HCT116 (cell line): ENCODE data around the gene ARFGAP3. TPM values are rescaled to one million over a fixed set of nuclear protein-coding genes. Genes with fewer than 3 reads are reported as not detected.

Source experiments
- ATAC-seq: fragments of 200-7000 bp; cut with Tn5 transposase; 2 replicates; pipeline ENCODE4 v1.9.1; 2020; ENCODE audit warnings: mild to moderate bottlenecking, moderate library complexity
- BruUV-seq: library from RNA; stranded (reverse); fragments of 400-500 nt; replicated peaks from 2 replicates; lab custom pipeline; 2021; lab: Mats Ljungman, UMichigan
- CTCF ChIA-PET: fragments of 300-600 bp; sonication (Branson Sonifier 250); formaldehyde crosslinking; loops from one replicate; lab custom pipeline; 2021; ENCODE audit warnings: antibody characterized with exemption; lab: Charles Lee
- POLR2A ChIA-PET: fragments of 300-600, 350-600 bp; sonication (Branson Sonifier 250); formaldehyde crosslinking; loops from one replicate; lab custom pipeline; 2021; ENCODE audit warnings: antibody characterized with exemption; lab: Charles Lee
- RAD21 ChIA-PET, 2 experiments: fragments of 300-600 bp; sonication (Branson Sonifier 250); formaldehyde crosslinking; loops; one replicate each; lab custom pipeline; 2023; ENCODE audit warnings: low total read pairs in 2 of 2; ENCODE audit not compliant: uncharacterized antibody in 2 of 2, unreplicated experiment in 2 of 2, low non-redundant PET in 1 of 2; lab: Charles Lee
- DNase-seq: peaks from one replicate; pipeline ENCODE4 v3.0.0-alpha.2; 2010; ENCODE audit warnings: low read depth, low spot score
- H2AFZ ChIP-seq: fragments of 200-600 bp; shearing (Covaris generic), sonication (generic); 2 replicates; pipeline ENCODE4 v1.6.1; 2017; ENCODE audit warnings: low read depth, mixed run types, mixed read lengths, antibody characterized with exemption, low read length; ENCODE audit not compliant: poor library complexity, severe bottlenecking
- H3K27ac ChIP-seq: 2 replicates; pipeline ENCODE4 v1.5.1; 2012; ENCODE audit warnings: low read depth, low read length
- H3K27me3 ChIP-seq: fragments of 200-600 bp; sonication (generic); 2 replicates; pipeline ENCODE4 v1.6.1; 2016; ENCODE audit warnings: mixed run types, low read length, mixed read lengths; ENCODE audit not compliant: insufficient read depth
- H3K36me3 ChIP-seq, 2 experiments: fragments of 200-500 bp in 1 of 2; fragments of 200-600 bp in 1 of 2; sonication (Bioruptor generic) in 1 of 2; sonication (generic) in 1 of 2; 2 replicates each; pipeline versions ENCODE4 v1.5.1 to v1.6.1; 2014 to 2016; ENCODE audit warnings: low read length in 2 of 2, inconsistent platforms in 1 of 2, mixed read lengths in 1 of 2, mixed run types in 1 of 2; ENCODE audit not compliant: insufficient read depth in 2 of 2, control insufficient read depth in 1 of 2
- H3K4me1 ChIP-seq, 2 experiments: fragments of 200-600 bp in 1 of 2; sonication (generic) in 1 of 2; 2 replicates each; pipeline versions ENCODE4 v1.5.1 to v1.6.1; 2012 to 2017; ENCODE audit warnings: low read length in 2 of 2, inconsistent platforms in 1 of 2, mild to moderate bottlenecking in 1 of 2, mixed read lengths in 1 of 2, mixed run types in 1 of 2, moderate library complexity in 1 of 2; ENCODE audit not compliant: insufficient read depth in 2 of 2, control insufficient read depth in 1 of 2
- H3K4me2 ChIP-seq: fragments of 200-600 bp; sonication (generic); 2 replicates; pipeline ENCODE4 v1.6.1; 2017; ENCODE audit warnings: mixed run types, low read length, mixed read lengths
- H3K4me3 ChIP-seq, 2 experiments: fragments of 200-600 bp in 1 of 2; sonication (generic) in 1 of 2; replicated peaks in 1 of 2; 2 replicates each; pipeline ENCODE4 v1.5.1; 2011 to 2016; ENCODE audit warnings: low read length in 2 of 2, control low read depth in 1 of 2, low read depth in 1 of 2, mild to moderate bottlenecking in 1 of 2, mixed read lengths in 1 of 2, mixed run types in 1 of 2
- H3K79me2 ChIP-seq: fragments of 200-600 bp; sonication (generic); 2 replicates; pipeline ENCODE4 v1.6.1; 2017; ENCODE audit warnings: mild to moderate bottlenecking, mixed run types, low read length, moderate library complexity, mixed read lengths; ENCODE audit not compliant: insufficient read depth
- H3K9ac ChIP-seq: fragments of 200-600 bp; sonication (generic); 2 replicates; pipeline ENCODE4 v1.6.1; 2016; ENCODE audit warnings: low read length, mixed read lengths
- H3K9me2 ChIP-seq: fragments of 200-600 bp; sonication (generic), shearing (Covaris generic); 2 replicates; pipeline ENCODE4 v1.6.1; 2017; ENCODE audit warnings: mixed run types, mild to moderate bottlenecking, moderate library complexity; ENCODE audit not compliant: insufficient read depth
- H3K9me3 ChIP-seq, 2 experiments: fragments of 200-500 bp in 1 of 2; fragments of 200-600 bp in 1 of 2; sonication (Bioruptor generic) in 1 of 2; sonication (generic) in 1 of 2; 2 replicates each; pipeline ENCODE4 v1.6.1; 2014 to 2017; ENCODE audit warnings: low read length in 2 of 2, mixed read lengths in 2 of 2, inconsistent platforms in 1 of 2, low read depth in 1 of 2, mild to moderate bottlenecking in 1 of 2, mixed run types in 1 of 2, moderate library complexity in 1 of 2; ENCODE audit not compliant: control insufficient read depth in 1 of 2, insufficient read depth in 1 of 2
- H4K20me1 ChIP-seq: fragments of 200-600 bp; sonication (generic), shearing (Covaris generic); 2 replicates; pipeline ENCODE4 v1.6.1; 2017; ENCODE audit warnings: mixed run types, mild to moderate bottlenecking, moderate library complexity; ENCODE audit not compliant: insufficient read depth
- CBX3 ChIP-seq: IDR thresholded peaks from 2 replicates; pipeline ENCODE4 v1.6.1; 2012; ENCODE audit warnings: low read depth
- CEBPB ChIP-seq: IDR thresholded peaks from 2 replicates; pipeline ENCODE4 v1.6.1; 2012; ENCODE audit warnings: low read depth
- EGR1 ChIP-seq: IDR thresholded peaks from 2 replicates; pipeline ENCODE4 v1.6.1; 2012; ENCODE audit warnings: low read depth
- ELF1 ChIP-seq: IDR thresholded peaks from 2 replicates; pipeline ENCODE4 v1.6.1; 2012; ENCODE audit warnings: low read depth, borderline replicate concordance
- FOSL1 ChIP-seq: IDR thresholded peaks from 2 replicates; pipeline ENCODE4 v1.6.1; 2012; ENCODE audit warnings: low read depth
- MAX ChIP-seq: IDR thresholded peaks from 2 replicates; pipeline ENCODE4 v1.6.1; 2012
- POLR2A ChIP-seq: IDR thresholded peaks from 2 replicates; pipeline ENCODE4 v1.7.0; 2011; ENCODE audit warnings: borderline replicate concordance; ENCODE audit not compliant: insufficient read depth, insufficient read length; ENCODE audit errors: extremely low read depth
- POLR2AphosphoS5 ChIP-seq: IDR thresholded peaks from 2 replicates; pipeline ENCODE4 v1.6.1; 2011; ENCODE audit warnings: mild to moderate bottlenecking, low read depth, low read length, moderate library complexity
- REST ChIP-seq: IDR thresholded peaks from 2 replicates; pipeline ENCODE4 v1.6.1; 2012; ENCODE audit warnings: low read depth
- SP1 ChIP-seq: IDR thresholded peaks from 2 replicates; pipeline ENCODE4 v1.6.1; 2012; ENCODE audit warnings: low read depth
- SRF ChIP-seq: IDR thresholded peaks from 2 replicates; pipeline ENCODE4 v1.6.1; 2012; ENCODE audit warnings: low read depth
- YY1 ChIP-seq: IDR thresholded peaks from 2 replicates; pipeline ENCODE4 v1.6.1; 2011; ENCODE audit warnings: low read length, low read depth, moderate library complexity, mild to moderate bottlenecking; ENCODE audit not compliant: insufficient replicate concordance; ENCODE audit errors: extremely low read depth
- ZBTB33 ChIP-seq: IDR thresholded peaks from 2 replicates; pipeline ENCODE4 v1.6.1; 2011; ENCODE audit warnings: mild to moderate bottlenecking, low read length, moderate library complexity; ENCODE audit not compliant: insufficient replicate concordance; ENCODE audit errors: extremely low read depth
- ZFX ChIP-seq: fragments of 450-650 bp; IDR thresholded peaks from 2 replicates; pipeline ENCODE4 v1.6.1; 2017
- intact Hi-C: fragments of 100-400 bp; cut with micrococcal nuclease; formaldehyde crosslinking; loops from 2 replicates; pipeline ENCODE4 v1.10.0; 2022
- total RNA-seq: library from RNA; stranded (reverse); gene quantifications from one replicate; pipeline ENCODE4 v1.2.1, GENCODE V29; 2021; ENCODE audit not compliant: unreplicated experiment

The ARFGAP3 gene
- total RNA-seq, 1 experiment from 2014 or later = 15.4 TPM

GRCh38 chr22:42769574-42770447 is 87.3 kb downstream of the ARFGAP3 start:
- Histone ChIP-seq H4K20me1 (no peaks in the 10 kb centered on the region), H3K4me3 (no peak overlapping the region), H3K4me2 (peak overlapping the region; percentile 36), H3K27me3 (no peaks in the 10 kb centered on the region), H3K27ac (peak overlapping the region; percentile 22; the same call in 1 of the 2 replicates), H3K9me3 (no peaks in the 10 kb centered on the region), H3K9ac (no peak overlapping the region), H3K4me1 (peaks cover 13 to 18% of the 10 kb centered on the region in 2 experiments), H3K36me3 (no peaks in the 10 kb centered on the region), H2AFZ (peak overlapping the region; percentile 22), H3K9me2 (no peaks in the 10 kb centered on the region), H3K79me2 (no peaks in the 10 kb centered on the region)
- DNase-seq (no peak), ATAC-seq (peak; percentile 59)
- BruUV-seq = no TSS peak
- no peak for TF ChIP-seq SP1
- TF ChIP-seq POLR2AphosphoS5 = no peak
- no peak for TF ChIP-seq POLR2A
- ChIA-PET CTCF (no interaction called here), RAD21 (no interaction called here), POLR2A (no interaction called here)
- intact Hi-C loops = no loop called here

- CTCF ChIA-PET = no interaction called here
- TF ChIP-seq REST (no peak), MAX (no peak), SP1 (no peak), ZBTB33 (no peak), SRF (no peak), EGR1 (no peak), CBX3 (no peak), POLR2A (no peak), ZFX (no peak), ELF1 (no peak), FOSL1 (no peak), YY1 (no peak), CEBPB (no peak)
Measured at GRCh38 chr22:42769238-42769573, 87.9 kb downstream of the ARFGAP3 start.

More at GRCh38 chr22:42769238-42769573, 87.9 kb downstream of the ARFGAP3 start:
- no peak overlapping the region for H3K9ac ChIP-seq
- H3K27ac ChIP-seq = peak overlapping the region; percentile 22; the same call in 1 of the 2 replicates
- no peaks in the 10 kb centered on the region for H3K36me3 ChIP-seq
- peaks cover 13 to 18% of the 10 kb centered on the region in 2 experiments for H3K4me1 ChIP-seq
- no peak overlapping the region for H3K4me3 ChIP-seq
- no peaks in the 10 kb centered on the region for H3K27me3 ChIP-seq
- DNase-seq (no peak), ATAC-seq (no peak)
- no peak overlapping the region; the same call in 1 of the 2 replicates for H3K4me2 ChIP-seq
- no TSS peak for BruUV-seq
- POLR2A ChIA-PET = no interaction called here
- intact Hi-C loops = no loop called here
- H3K79me2 ChIP-seq = no peaks in the 10 kb centered on the region
- H3K9me2 ChIP-seq = no peaks in the 10 kb centered on the region
- no peaks in the 10 kb centered on the region for H3K9me3 ChIP-seq
- H2AFZ ChIP-seq = no peak overlapping the region
- no peaks in the 10 kb centered on the region for H4K20me1 ChIP-seq
- RAD21 ChIA-PET = no interaction called here
